Breast epithelium (tissue), 3 donors: Measurements from ENCODE around the gene TMIGD1.

Experiments
- CTCF ChIP-seq, 3 donors: fragments of 450-650 bp; IDR thresholded peaks; one replicate each; pipeline ENCODE4 v1.5.1; 2016 to 2017; ENCODE audit warnings: antibody characterized with exemption in 3 of 3, mild to moderate bottlenecking in 3 of 3, moderate library complexity in 3 of 3
- POLR2A ChIP-seq: fragments of 450-650 bp; IDR thresholded peaks from one replicate; pipeline ENCODE4 v1.6.1; 2016; ENCODE audit warnings: antibody characterized with exemption, mild to moderate bottlenecking, moderate library complexity

DNA sequence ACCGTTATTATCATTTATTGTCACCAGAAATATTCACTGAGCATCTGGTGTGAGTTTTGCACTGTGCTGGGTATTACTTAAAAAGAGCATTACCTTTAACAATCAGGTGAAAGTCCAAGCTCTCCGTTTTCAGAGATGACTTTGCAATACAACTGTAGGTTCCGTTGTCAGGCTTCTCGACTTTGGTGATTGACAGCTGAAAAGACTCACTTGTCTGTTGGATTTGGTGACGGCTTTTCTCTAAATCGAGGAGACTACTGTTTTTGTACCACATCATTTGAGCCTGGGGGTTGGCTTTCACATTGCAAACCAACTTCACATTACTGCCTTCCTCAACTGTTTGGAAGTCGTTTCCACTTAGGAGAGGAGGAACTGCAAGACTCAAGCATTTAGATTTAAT is 9.1 kb downstream of the TMIGD1 start:
- TF ChIP-seq CTCF (IDR thresholded peaks at IDR 0.05) (no peak), POLR2A (no peak)
